HG02852 (cell line): ENCODE results near the gene SCAMP1.
A peak's percentile ranks its signal among the peaks of the same experiment; 100 is the strongest.
"Not testable (repeated sequence)": the region's sequence is repeated elsewhere in the genome, so short reads cannot be mapped to it uniquely, and the experiment has no call there.

ENCODE experiments used
- ATAC-seq: cut with Tn5 transposase; IDR thresholded peaks from one replicate; pipeline ENCODE4 v1.9.1; 2021; ENCODE audit warnings: mild to moderate bottlenecking, moderate library complexity; ENCODE audit not compliant: unreplicated experiment

The SCAMP1 gene

DNA sequence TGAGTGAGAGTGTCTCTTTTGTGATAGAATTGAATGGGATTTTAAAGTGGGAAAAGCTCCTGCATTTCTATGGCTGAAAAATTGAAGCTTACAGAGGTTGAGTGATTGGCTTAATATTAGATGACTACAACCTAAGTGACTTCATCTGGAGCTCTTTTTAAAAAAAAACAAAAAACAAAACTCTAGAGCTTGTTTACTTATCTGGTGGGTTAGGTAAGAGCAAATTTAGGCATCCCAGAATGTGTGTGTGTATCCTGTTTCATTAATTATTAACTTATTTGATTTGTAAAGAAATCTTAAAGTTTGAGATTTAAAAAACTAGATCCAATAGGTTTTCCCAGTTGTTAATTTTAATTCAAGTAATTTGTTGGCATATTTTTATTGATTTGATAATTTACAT, 60.1 kb downstream of the SCAMP1 start:
- no peak for ATAC-seq

GRCh38 chr5:78424665-78425064, 64.2 kb downstream of the SCAMP1 start:
- no peak for ATAC-seq

- no peak for ATAC-seq
These were observed 69.0 kb downstream of the SCAMP1 start for GRCh38 chr5:78429332-78429980.

- ATAC-seq: no peak
These were observed 70.4 kb downstream of the SCAMP1 start for GRCh38 chr5:78430866-78431265.

GRCh38 chr5:78433972-78434371, 73.6 kb downstream of the SCAMP1 start:
- ATAC-seq: no peak

GRCh38 chr5:78447775-78448424, 87.5 kb downstream of the SCAMP1 start:
- ATAC-seq: no peak

- ATAC-seq: no peak
These were observed 88.7 kb downstream of the SCAMP1 start for GRCh38 chr5:78449103-78449502.

GRCh38 chr5:78457507-78457906, 97.1 kb downstream of the SCAMP1 start:
- not testable (repeated sequence) for ATAC-seq

GRCh38 chr5:78458843-78459242, 98.4 kb downstream of the SCAMP1 start:
- no peak for ATAC-seq

- ATAC-seq: no peak
These were observed 106.7 kb downstream of the SCAMP1 start for GRCh38 chr5:78467140-78467539.

DNA sequence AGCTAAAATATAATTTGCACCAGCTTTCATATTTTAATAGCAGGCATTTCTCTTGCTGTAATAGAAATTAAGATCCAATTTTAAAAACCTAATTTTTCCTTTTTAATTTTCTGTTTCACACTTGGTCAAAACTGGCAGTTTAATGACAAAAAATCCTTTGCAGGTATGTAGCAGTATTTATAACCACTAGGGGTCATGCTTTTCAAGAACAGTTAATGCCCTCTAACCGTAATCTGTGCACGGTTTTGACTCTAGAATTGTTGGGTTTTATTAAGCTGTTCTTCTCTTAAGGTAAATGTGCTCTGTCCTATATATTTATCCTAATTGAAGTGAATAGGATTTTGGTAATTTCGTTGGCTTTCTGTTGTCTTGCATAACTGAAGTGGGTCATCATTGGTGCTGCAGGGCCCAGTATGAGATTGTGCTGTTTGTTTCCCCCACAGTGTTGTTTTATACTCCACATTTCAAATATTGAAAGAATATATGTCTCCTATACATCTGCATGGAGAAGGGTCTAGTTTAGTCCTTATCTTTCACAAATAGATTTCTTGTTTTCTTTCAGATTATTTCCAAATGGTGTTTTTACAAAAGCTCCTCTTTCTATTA, 107.4 kb downstream of the SCAMP1 start:
- ATAC-seq: no peak

DNA sequence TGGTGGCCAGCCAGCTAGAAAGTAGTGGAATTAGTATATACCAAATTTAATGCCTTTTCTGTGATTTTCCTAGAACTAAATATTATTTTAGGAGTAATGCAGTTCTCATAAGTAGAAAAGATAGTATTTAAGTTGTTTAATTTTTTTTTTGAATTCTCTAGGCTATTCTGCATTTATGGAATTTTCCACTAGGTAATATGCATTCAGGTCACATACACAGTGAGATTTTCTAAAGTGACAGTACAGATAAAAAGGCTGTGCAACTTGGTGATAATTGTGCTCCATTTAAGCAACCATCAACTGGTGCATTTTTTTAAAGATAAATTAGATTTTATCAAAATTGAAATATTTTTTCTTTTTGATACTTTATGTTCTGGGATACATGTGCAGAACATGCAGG, 111.5 kb downstream of the SCAMP1 start:
- ATAC-seq: no peak

GRCh38 chr5:78472469-78473106, 112.2 kb downstream of the SCAMP1 start:
- no peak for ATAC-seq

GRCh38 chr5:78473751-78474150, 113.3 kb downstream of the SCAMP1 start:
- no peak for ATAC-seq

DNA sequence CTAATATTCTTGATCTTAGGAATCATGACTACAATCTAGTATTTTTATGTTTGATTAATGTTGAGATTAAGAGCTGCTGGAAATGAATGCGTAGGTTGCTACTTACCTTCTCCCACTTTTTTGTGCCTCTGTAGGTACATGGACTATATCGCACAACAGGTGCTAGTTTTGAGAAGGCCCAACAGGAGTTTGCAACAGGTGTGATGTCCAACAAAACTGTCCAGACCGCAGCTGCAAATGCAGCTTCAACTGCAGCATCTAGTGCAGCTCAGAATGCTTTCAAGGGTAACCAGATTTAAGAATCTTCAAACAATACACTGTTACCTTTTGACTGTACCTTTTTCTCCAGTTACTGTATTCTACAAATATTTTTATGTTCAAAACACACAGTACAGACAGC, 115.0 kb downstream of the SCAMP1 start:
- ATAC-seq: no peak

DNA sequence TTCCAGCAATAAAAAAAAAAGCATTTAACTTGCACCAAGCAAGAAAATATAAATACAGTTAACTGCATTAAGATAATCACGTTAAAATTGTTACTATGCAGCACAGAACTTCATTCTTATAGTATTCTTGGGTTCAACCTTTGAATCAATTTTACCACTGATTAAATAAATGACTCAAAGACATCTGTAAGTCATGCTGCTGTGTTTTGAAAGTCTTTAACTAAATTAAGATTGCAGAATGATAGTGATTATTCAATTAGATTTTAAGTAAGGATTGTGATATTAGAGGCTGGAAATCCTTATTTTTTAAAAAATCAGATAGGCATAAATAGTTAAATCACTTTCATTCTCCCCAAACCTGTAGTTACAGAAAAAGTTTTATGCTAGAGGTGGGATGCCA, 116.4 kb downstream of the SCAMP1 start:
- ATAC-seq: no peak

DNA sequence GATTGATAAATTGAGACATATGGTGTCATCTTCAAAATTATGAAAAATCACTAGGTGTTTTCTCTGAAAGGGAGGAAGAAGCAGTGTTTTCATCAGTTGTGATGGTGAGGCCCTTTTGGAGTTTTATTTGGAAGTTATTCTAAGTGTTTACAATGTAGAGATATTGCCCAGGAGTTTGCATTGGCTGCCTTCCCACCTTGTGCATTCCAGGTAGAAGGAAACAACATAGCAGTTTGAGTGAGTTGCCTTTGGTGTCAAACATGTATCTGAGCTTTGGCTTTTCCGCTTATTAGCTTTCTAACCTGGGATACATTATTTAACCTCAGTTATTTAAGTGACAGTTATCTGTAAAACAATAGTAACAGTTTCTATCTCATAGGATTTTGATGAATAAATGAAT, 122.5 kb downstream of the SCAMP1 start:
- ATAC-seq: no peak

GRCh38 chr5:78483809-78484521, 123.5 kb downstream of the SCAMP1 start:
- ATAC-seq: peak; percentile 95

DNA sequence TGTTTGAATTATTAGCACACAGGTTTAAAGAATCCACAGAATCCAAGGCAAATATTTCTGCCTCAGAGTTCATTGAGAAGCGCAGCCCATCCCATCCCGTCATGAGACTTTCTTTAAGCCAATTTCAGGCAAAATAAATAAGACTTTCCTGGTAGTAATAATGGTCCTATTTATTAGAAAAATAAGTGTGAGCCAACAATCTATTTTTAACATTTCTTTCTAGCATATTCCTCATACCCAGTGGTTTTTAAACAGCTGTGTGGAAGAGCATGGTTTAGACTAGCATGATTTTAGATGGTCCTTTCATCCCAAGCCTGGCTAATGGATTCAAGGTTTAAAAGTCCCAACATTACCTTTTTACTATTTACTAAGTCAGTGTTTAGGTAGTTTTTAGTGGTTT, 125.8 kb downstream of the SCAMP1 start:
- no peak for ATAC-seq

DNA sequence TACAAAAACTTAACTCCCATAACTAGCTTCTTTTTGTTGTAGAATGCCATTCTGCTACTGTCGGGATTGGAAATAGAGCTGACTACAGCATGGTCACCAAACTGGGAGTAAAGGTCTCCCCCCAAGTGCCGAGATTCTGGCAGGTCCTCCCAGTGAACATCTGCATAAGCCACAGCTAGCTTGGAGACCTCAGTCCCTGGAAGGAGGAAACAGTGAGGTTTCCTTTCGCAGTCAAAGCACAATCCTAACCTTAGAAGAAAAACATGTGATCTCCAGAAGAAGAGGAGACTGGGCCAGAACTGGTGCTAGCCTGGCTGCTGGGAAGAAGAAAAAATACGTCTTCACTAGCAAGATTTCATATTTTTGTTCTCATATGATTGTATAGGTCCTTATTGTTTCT, 127.4 kb downstream of the SCAMP1 start:
- ATAC-seq: no peak
